Thymus (tissue), 11 donors: Measurements from ENCODE around the gene TMCC3. TPM values are rescaled to one million over a fixed set of nuclear protein-coding genes. Genes with fewer than 3 reads are reported as not detected.

Experiments
- DNase-seq, 9 donors: peaks; one replicate each; pipeline ENCODE4 v3.0.0-alpha.2; 2013; ENCODE audit warnings: low spot score in 9 of 9, low read depth in 6 of 9, missing footprints in 1 of 9
- H3K27ac ChIP-seq, 2 donors: one replicate each; pipeline ENCODE4 v1.5.1; 2013; ENCODE audit warnings: control low read depth in 1 of 2, low read depth in 1 of 2, low read length in 1 of 2, mild to moderate bottlenecking in 1 of 2, moderate library complexity in 1 of 2
- H3K27me3 ChIP-seq, 2 donors: one replicate each; pipeline ENCODE4 v1.5.1; 2013; ENCODE audit warnings: low read length in 1 of 2; ENCODE audit not compliant: control insufficient read depth in 2 of 2, insufficient read depth in 1 of 2
- H3K36me3 ChIP-seq, 2 donors: one replicate each; pipeline ENCODE4 v1.5.1; 2013; ENCODE audit warnings: low read length in 1 of 2, mild to moderate bottlenecking in 1 of 2, moderate library complexity in 1 of 2; ENCODE audit not compliant: control insufficient read depth in 2 of 2, insufficient read depth in 2 of 2
- H3K4me1 ChIP-seq, 2 donors: one replicate each; pipeline ENCODE4 v1.5.1; 2013; ENCODE audit warnings: low read length in 2 of 2; ENCODE audit not compliant: control insufficient read depth in 2 of 2, insufficient read depth in 2 of 2
- H3K4me3 ChIP-seq, 2 donors: one replicate each; pipeline ENCODE4 v1.5.1; 2013; ENCODE audit warnings: low read length in 2 of 2, control low read depth in 1 of 2, mild to moderate bottlenecking in 1 of 2
- H3K9me3 ChIP-seq, 2 donors: one replicate each; pipeline ENCODE4 v1.5.1; 2013; ENCODE audit warnings: low read length in 1 of 2, mild to moderate bottlenecking in 1 of 2; ENCODE audit not compliant: control insufficient read depth in 2 of 2, insufficient read depth in 1 of 2
- WGBS: extraction: QIAGEN DNeasy Blood & Tissue Kit; methylation state at CpG from one replicate; pipeline ENCODE4 v1.1.7; 2013; 5-methylcytosine and 5-hydroxymethylcytosine counted together
- polyA plus RNA-seq: library from polyadenylated mRNA; stranded (reverse); fragments of 200-250 nt; gene quantifications from one replicate; pipeline ENCODE4 v1.2.3, GENCODE V29; 2013
- total RNA-seq: library from RNA; stranded (reverse); fragments of 120-200 nt; gene quantifications from one replicate; pipeline ENCODE4 v1.2.4, GENCODE V29; 2013
- donor health status: healthy.

Gene TMCC3
- total and polyA plus RNA-seq, 2 donors, result 3.0 to 4.0 TPM

GRCh38 chr12:94689002-94689645 lies 38.8 kb upstream of the TMCC3 start:
- Histone ChIP-seq H3K36me3 (no peaks in the 10 kb centered on the region), H3K4me3 (no peak overlapping the region), H3K9me3 (no peaks in the 10 kb centered on the region), H3K4me1 (no peaks in the 10 kb centered on the region), H3K27me3 (no peaks in the 10 kb centered on the region), H3K27ac (no peak overlapping the region)
- 95% methylated on average over 7 of the region's 7 CpGs for WGBS
- DNase-seq, result no peak

GRCh38 chr12:94687891-94688290 lies 37.5 kb upstream of the TMCC3 start:
- 96% methylated on average over 6 of the region's 6 CpGs for WGBS
- H3K9me3 ChIP-seq, result no peaks in the 10 kb centered on the region
- no peak for DNase-seq
- H3K27me3 ChIP-seq, result no peaks in the 10 kb centered on the region
- no peaks in the 10 kb centered on the region for H3K4me1 ChIP-seq
- H3K36me3 ChIP-seq, result no peaks in the 10 kb centered on the region
- no peak overlapping the region for H3K27ac ChIP-seq
- H3K4me3 ChIP-seq, result no peak overlapping the region

DNA sequence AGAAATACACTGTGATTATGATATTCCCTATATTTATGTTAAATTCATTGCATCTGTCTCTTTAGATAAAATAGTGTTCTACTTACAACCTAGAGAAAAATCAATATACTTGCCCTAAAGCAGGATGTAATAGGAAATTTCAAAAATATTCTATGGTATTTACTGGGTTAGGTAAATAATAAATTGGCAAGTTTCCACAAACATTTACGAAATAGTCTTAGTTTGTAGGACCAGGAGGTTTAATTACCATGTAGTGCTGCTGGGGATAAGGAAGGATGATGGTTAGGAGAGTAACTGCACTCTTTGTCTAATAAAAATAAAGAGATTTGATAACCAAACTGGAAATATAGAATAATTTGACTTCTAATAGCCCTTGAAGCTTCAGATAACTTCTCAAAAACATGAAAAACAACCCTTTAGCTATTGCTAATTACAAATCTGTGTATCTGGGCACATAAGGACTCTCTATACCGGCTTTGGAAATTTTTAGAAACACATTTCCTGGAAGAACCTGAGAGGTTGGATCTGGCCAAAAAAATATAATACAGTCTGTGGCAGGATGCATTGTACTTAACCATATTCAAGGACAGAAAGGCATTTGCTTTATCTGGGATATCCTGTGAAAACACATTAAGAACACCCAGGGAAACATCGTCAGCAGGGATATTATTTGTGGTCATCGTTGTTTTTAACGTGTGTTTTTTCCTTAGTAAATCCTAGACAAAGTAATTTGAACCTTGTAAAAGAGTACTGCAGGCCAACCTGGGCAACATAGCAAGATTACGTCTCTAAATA lies 36.7 kb upstream of the TMCC3 start:
- Histone ChIP-seq H3K9me3 (no peaks in the 10 kb centered on the region), H3K27me3 (no peaks in the 10 kb centered on the region), H3K27ac (no peak overlapping the region), H3K4me1 (no peaks in the 10 kb centered on the region), H3K36me3 (no peaks in the 10 kb centered on the region), H3K4me3 (no peak overlapping the region)
- WGBS, result 96% methylated on average over 6 of the region's 6 CpGs
- DNase-seq, result no peak

DNA sequence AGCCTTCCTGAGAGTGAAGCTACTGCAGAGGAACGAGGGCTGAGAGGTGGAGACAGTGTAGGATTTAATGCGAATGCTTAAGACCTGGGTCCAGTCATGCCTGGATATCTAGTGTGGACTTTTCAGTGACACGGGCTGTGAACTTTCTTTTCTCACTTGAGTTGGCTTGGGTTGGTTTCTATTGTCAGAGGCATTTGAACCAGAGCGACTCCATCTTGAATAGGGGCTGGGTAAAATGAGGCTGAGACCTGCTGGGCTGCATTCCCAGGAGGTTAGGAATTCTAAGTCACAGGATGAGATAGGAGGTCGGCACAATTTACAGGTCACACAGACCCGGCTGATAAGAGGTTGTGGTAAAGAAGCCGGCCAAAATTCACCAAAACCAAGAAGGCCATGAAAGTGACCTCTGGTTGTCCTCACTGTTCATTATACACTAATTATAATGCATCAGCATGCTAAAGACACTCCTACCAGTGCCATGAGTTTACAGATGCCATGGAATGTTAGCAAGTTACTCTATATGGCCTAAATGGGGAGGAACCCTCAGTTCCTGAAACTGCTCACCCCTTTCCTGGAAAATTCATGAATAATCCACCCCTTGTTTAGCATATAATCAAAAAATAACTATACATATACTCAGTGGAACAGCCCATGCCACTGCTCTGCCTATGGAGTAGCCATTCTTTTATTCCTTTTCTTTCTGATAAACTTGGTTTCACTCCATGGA lies 34.2 kb upstream of the TMCC3 start:
- H3K9me3 ChIP-seq, result no peaks in the 10 kb centered on the region
- H3K27ac ChIP-seq, result no peak overlapping the region
- H3K4me1 ChIP-seq, result no peaks in the 10 kb centered on the region
- no peaks in the 10 kb centered on the region for H3K27me3 ChIP-seq
- no peak overlapping the region for H3K4me3 ChIP-seq
- DNase-seq, result no peak
- WGBS, result 98% methylated on average over 7 of the region's 7 CpGs
- H3K36me3 ChIP-seq, result no peaks in the 10 kb centered on the region

- H3K4me3 ChIP-seq, result no peak overlapping the region
- no peak overlapping the region for H3K27ac ChIP-seq
- peaks cover 0 to 10% of the 10 kb centered on the region in 2 donors for H3K4me1 ChIP-seq
- DNase-seq, result no peak
- H3K36me3 ChIP-seq, result no peaks in the 10 kb centered on the region
- H3K9me3 ChIP-seq, result no peaks in the 10 kb centered on the region
- H3K27me3 ChIP-seq, result no peaks in the 10 kb centered on the region
- 97% methylated on average over 4 of the region's 4 CpGs for WGBS
Measured at GRCh38 chr12:94679554-94680195, 29.3 kb upstream of the TMCC3 start.

GRCh38 chr12:94678849-94679248 lies 28.5 kb upstream of the TMCC3 start:
- DNase-seq, result no peak
- H3K27me3 ChIP-seq, result no peaks in the 10 kb centered on the region
- no peak overlapping the region for H3K27ac ChIP-seq
- no peaks in the 10 kb centered on the region for H3K9me3 ChIP-seq
- WGBS, result 98% methylated on average over 6 of the region's 6 CpGs
- H3K4me3 ChIP-seq, result no peak overlapping the region
- H3K4me1 ChIP-seq, result peaks cover 0 to 10% of the 10 kb centered on the region in 2 donors
- H3K36me3 ChIP-seq, result no peaks in the 10 kb centered on the region

GRCh38 chr12:94678379-94678778 lies 28.0 kb upstream of the TMCC3 start:
- DNase-seq, result no peak
- no peak overlapping the region for H3K27ac ChIP-seq
- 53% methylated on average over 9 of the region's 9 CpGs for WGBS
- H3K9me3 ChIP-seq, result no peaks in the 10 kb centered on the region
- H3K27me3 ChIP-seq, result no peaks in the 10 kb centered on the region
- H3K4me1 ChIP-seq, result peaks cover 0 to 10% of the 10 kb centered on the region in 2 donors
- H3K4me3 ChIP-seq, result no peak overlapping the region
- no peaks in the 10 kb centered on the region for H3K36me3 ChIP-seq

- H3K27ac ChIP-seq, result no peak overlapping the region
- H3K27me3 ChIP-seq, result no peaks in the 10 kb centered on the region
- 96% methylated on average over 1 of the region's 1 CpG for WGBS
- no peaks in the 10 kb centered on the region for H3K36me3 ChIP-seq
- H3K9me3 ChIP-seq, result no peaks in the 10 kb centered on the region
- peaks cover 0 to 10% of the 10 kb centered on the region in 2 donors for H3K4me1 ChIP-seq
- H3K4me3 ChIP-seq, result no peak overlapping the region
- no peak for DNase-seq
Measured at GRCh38 chr12:94677778-94678177, 27.4 kb upstream of the TMCC3 start.

DNA sequence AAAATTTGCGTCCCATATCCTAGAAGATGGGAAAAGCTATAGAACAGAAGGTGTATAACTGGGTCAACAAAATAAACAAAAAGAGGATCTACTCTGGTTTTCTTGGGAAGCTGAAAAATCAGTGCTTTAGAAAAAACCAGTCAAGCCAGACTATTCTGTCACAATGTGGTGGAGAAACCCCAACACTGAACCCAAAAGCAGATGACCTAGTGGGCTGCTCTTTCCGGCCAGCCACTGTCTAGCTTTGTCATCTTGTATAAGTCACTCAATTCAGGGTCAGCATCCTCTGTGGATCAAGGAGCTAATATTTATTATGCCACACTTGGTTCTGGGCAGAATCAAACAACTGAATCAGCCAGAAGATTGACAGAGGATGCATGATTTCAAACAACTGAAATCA lies 26.6 kb upstream of the TMCC3 start:
- 94% methylated on average over 2 of the region's 2 CpGs for WGBS
- peaks cover 0 to 10% of the 10 kb centered on the region in 2 donors for H3K4me1 ChIP-seq
- no peak overlapping the region for H3K4me3 ChIP-seq

More for the DNA sequence above, 26.6 kb upstream of the TMCC3 start:
- no peak overlapping the region for H3K27ac ChIP-seq
- no peaks in the 10 kb centered on the region for H3K9me3 ChIP-seq
- no peak for DNase-seq
- H3K36me3 ChIP-seq, result no peaks in the 10 kb centered on the region
- no peaks in the 10 kb centered on the region for H3K27me3 ChIP-seq
